ENCODE data around the gene RBM33.

- TF ChIP-seq FOXO1 (CRISPR knock-in tag; IDR thresholded peaks at IDR 0.05), result no peak
- no peak for TF ChIP-seq SP4 (CRISPR knock-in tag; IDR thresholded peaks at IDR 0.05)
- TF ChIP-seq, protein P1, sequence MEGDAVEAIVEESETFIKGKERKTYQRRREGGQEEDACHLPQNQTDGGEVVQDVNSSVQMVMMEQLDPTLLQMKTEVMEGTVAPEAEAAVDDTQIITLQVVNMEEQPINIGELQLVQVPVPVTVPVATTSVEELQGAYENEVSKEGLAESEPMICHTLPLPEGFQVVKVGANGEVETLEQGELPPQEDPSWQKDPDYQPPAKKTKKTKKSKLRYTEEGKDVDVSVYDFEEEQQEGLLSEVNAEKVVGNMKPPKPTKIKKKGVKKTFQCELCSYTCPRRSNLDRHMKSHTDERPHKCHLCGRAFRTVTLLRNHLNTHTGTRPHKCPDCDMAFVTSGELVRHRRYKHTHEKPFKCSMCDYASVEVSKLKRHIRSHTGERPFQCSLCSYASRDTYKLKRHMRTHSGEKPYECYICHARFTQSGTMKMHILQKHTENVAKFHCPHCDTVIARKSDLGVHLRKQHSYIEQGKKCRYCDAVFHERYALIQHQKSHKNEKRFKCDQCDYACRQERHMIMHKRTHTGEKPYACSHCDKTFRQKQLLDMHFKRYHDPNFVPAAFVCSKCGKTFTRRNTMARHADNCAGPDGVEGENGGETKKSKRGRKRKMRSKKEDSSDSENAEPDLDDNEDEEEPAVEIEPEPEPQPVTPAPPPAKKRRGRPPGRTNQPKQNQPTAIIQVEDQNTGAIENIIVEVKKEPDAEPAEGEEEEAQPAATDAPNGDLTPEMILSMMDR (CRISPR knock-in tag; IDR thresholded peaks at IDR 0.05), result no peak
- TF ChIP-seq ZFP36 (IDR thresholded peaks at IDR 0.05; ENCODE audit: borderline replicate concordance, low read depth, low read length, partially characterized antibody), result no peak
- TF ChIP-seq JUNB (CRISPR knock-in tag; IDR thresholded peaks at IDR 0.05; ENCODE audit: borderline replicate concordance), result no peak
- no peak for TF ChIP-seq CCDC6 (CRISPR knock-in tag; IDR thresholded peaks at IDR 0.05)
- TF ChIP-seq, protein P2, sequence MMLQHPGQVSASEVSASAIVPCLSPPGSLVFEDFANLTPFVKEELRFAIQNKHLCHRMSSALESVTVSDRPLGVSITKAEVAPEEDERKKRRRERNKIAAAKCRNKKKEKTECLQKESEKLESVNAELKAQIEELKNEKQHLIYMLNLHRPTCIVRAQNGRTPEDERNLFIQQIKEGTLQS (CRISPR knock-in tag; IDR thresholded peaks at IDR 0.05), result no peak
Measured at GRCh38 chr7:155816192-155816508, 171.7 kb downstream of the RBM33 start.
